Measurements from ENCODE around the gene CEND1. TPM values are rescaled to one million over a fixed set of nuclear protein-coding genes. Genes with fewer than 3 reads are reported as not detected.

CEND1 gene
- polyA plus RNA-seq, 1 donor from 2014 or later = 11.8 TPM

DNA sequence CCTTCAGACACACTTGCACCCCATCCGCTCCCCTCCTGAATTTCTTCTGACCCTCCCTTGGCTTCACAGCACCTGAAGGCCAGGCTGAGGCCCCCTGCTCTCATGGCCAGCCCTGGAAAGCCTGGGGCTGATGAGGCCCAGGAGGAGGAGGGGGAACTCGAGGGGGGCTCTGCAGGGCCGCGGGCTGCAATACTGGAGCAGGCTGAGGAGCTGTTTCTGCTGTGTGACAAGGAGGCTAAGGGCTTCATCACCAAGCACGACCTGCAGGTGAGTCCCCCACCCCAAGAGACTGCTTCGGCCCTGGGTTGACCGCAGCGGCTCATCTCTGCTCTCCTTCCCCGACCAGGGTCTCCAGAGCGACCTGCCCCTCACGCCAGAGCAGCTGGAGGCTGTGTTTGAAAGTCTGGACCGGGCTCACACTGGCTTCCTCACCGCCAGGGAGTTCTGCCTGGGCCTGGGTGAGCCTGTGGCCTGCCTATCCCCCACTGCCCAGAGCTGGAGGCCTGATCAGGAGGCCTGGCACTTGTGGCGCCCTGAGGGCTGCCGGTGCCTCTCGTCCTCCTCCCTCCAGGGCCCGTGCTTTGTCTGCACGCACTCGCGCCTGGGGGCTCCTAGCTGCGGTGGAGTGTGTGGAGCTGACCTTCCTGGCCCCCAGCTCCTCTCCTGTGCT lies 38.8 kb upstream of the CEND1 start (continued):
- TF ChIP-seq, protein P1, sequence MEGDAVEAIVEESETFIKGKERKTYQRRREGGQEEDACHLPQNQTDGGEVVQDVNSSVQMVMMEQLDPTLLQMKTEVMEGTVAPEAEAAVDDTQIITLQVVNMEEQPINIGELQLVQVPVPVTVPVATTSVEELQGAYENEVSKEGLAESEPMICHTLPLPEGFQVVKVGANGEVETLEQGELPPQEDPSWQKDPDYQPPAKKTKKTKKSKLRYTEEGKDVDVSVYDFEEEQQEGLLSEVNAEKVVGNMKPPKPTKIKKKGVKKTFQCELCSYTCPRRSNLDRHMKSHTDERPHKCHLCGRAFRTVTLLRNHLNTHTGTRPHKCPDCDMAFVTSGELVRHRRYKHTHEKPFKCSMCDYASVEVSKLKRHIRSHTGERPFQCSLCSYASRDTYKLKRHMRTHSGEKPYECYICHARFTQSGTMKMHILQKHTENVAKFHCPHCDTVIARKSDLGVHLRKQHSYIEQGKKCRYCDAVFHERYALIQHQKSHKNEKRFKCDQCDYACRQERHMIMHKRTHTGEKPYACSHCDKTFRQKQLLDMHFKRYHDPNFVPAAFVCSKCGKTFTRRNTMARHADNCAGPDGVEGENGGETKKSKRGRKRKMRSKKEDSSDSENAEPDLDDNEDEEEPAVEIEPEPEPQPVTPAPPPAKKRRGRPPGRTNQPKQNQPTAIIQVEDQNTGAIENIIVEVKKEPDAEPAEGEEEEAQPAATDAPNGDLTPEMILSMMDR (IDR thresholded peaks at IDR 0.05; ENCODE audit: poor library complexity, severe bottlenecking) = no peak
- no peak for TF ChIP-seq SMC3 (conservative IDR thresholded peaks at IDR 0.05; ENCODE audit: poor library complexity)

DNA sequence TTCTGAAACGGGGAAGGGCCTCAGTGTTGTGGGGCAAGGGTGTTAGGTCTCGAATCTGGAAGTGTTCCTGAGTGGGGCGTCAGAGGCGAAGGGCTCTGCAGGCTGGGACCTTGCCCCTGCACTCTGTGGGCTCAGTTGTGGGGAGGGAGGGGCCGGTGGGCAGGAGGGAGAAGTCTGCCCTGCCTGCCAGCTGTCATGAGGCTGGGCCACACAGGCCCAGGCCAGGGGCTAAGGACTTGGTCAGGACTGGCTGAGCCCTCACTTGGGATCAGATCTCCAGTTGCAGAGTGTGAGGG lies 38.0 kb upstream of the CEND1 start, which contains the start of gene CRACR2B:
CRACR2B (plus strand) TSS at position 23 of the 296 bp plus-strand sequence. CDS start 689 bp downstream, outside the sequence.
- no peaks in the 10 kb centered on the region for H3K9me3 ChIP-seq (ENCODE audit: low read length)
- no peak within 1 kb of the TSS for H2AFZ ChIP-seq (ENCODE audit: low read depth, low read length)
- no peaks in the 10 kb centered on the region for H3K36me3 ChIP-seq (ENCODE audit: insufficient read depth, low read length)
- no peaks in the 10 kb centered on the region for H3K79me2 ChIP-seq (replicated peaks; ENCODE audit: insufficient read depth, low read length)
- peak within 1 kb of the TSS; percentile 69 for H3K4me3 ChIP-seq (ENCODE audit: low read length)
- H4K20me1 ChIP-seq (ENCODE audit: insufficient read depth) = no peaks in the 10 kb centered on the region
- no peak for TF ChIP-seq RAD21 (conservative IDR thresholded peaks at IDR 0.05)
- TF ChIP-seq EP300 (conservative IDR thresholded peaks at IDR 0.05; ENCODE audit: poor library complexity, severe bottlenecking) = no peak
- TF ChIP-seq, protein P2, sequence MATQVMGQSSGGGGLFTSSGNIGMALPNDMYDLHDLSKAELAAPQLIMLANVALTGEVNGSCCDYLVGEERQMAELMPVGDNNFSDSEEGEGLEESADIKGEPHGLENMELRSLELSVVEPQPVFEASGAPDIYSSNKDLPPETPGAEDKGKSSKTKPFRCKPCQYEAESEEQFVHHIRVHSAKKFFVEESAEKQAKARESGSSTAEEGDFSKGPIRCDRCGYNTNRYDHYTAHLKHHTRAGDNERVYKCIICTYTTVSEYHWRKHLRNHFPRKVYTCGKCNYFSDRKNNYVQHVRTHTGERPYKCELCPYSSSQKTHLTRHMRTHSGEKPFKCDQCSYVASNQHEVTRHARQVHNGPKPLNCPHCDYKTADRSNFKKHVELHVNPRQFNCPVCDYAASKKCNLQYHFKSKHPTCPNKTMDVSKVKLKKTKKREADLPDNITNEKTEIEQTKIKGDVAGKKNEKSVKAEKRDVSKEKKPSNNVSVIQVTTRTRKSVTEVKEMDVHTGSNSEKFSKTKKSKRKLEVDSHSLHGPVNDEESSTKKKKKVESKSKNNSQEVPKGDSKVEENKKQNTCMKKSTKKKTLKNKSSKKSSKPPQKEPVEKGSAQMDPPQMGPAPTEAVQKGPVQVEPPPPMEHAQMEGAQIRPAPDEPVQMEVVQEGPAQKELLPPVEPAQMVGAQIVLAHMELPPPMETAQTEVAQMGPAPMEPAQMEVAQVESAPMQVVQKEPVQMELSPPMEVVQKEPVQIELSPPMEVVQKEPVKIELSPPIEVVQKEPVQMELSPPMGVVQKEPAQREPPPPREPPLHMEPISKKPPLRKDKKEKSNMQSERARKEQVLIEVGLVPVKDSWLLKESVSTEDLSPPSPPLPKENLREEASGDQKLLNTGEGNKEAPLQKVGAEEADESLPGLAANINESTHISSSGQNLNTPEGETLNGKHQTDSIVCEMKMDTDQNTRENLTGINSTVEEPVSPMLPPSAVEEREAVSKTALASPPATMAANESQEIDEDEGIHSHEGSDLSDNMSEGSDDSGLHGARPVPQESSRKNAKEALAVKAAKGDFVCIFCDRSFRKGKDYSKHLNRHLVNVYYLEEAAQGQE (IDR thresholded peaks at IDR 0.05; ENCODE audit: borderline replicate concordance) = no peak
- TF ChIP-seq, protein P1 (IDR thresholded peaks at IDR 0.05; ENCODE audit: poor library complexity, severe bottlenecking) = no peak
- no peak for TF ChIP-seq TAF1 (IDR thresholded peaks at IDR 0.05; ENCODE audit: low read depth)
- TF ChIP-seq POLR2AphosphoS5 (IDR thresholded peaks at IDR 0.05) = no peak
- no peak for TF ChIP-seq MXI1 (conservative IDR thresholded peaks at IDR 0.05; ENCODE audit: poor library complexity, severe bottlenecking)
- no peak for TF ChIP-seq SMC3 (conservative IDR thresholded peaks at IDR 0.05; ENCODE audit: poor library complexity)
- no peak for TF ChIP-seq EZH2 (IDR thresholded peaks at IDR 0.05; ENCODE audit: borderline replicate concordance, insufficient read depth, low read length, poor library complexity, severe bottlenecking)
- no peak within 1 kb of the TSS for H3K4me2 ChIP-seq (ENCODE audit: low read length)
- peak within 1 kb of the TSS; percentile 25 for H3K9ac ChIP-seq (ENCODE audit: low read length)
- H3F3A ChIP-seq (ENCODE audit: insufficient read depth, low read length, poor library complexity, severe bottlenecking) = no peaks in the 10 kb centered on the region
- no peaks in the 10 kb centered on the region for H3K9me2 ChIP-seq (ENCODE audit: insufficient read depth, low read length)
- peaks cover 42% of the 10 kb centered on the region for H3K27me3 ChIP-seq (ENCODE audit: insufficient read depth, low read depth, low read length)
- H3K27ac ChIP-seq (ENCODE audit: low read length) = no peak within 1 kb of the TSS
